PC-9 (cell line): ENCODE measurements around the gene PCDH9.

Source experiments
- EZH2 ChIP-seq: fragments of 200-600 bp; sonication (generic); IDR thresholded peaks from 2 replicates; pipeline ENCODE4 v1.8.0; 2017; ENCODE audit warnings: antibody characterized with exemption, low read depth
- TF ChIP-seq, protein P1 (sequence below): fragments of 200-600 bp; sonication (generic); conservative IDR thresholded peaks from 2 replicates; pipeline ENCODE4 v1.6.1; 2017; ENCODE audit warnings: mixed run types, antibody characterized with exemption, mild to moderate bottlenecking, moderate library complexity

- TF ChIP-seq, protein P1, sequence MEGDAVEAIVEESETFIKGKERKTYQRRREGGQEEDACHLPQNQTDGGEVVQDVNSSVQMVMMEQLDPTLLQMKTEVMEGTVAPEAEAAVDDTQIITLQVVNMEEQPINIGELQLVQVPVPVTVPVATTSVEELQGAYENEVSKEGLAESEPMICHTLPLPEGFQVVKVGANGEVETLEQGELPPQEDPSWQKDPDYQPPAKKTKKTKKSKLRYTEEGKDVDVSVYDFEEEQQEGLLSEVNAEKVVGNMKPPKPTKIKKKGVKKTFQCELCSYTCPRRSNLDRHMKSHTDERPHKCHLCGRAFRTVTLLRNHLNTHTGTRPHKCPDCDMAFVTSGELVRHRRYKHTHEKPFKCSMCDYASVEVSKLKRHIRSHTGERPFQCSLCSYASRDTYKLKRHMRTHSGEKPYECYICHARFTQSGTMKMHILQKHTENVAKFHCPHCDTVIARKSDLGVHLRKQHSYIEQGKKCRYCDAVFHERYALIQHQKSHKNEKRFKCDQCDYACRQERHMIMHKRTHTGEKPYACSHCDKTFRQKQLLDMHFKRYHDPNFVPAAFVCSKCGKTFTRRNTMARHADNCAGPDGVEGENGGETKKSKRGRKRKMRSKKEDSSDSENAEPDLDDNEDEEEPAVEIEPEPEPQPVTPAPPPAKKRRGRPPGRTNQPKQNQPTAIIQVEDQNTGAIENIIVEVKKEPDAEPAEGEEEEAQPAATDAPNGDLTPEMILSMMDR = no peak
- no peak for TF ChIP-seq EZH2
Measured at GRCh38 chr13:66921437-66921836, 308.7 kb downstream of the PCDH9 start.
